SKM-1 (cell line): ENCODE results near the gene PRKG1.

ENCODE experiments used
- DNase-seq: peaks from one replicate; lab custom pipeline; 2025; ENCODE audit not compliant: unreplicated experiment; lab: John Stamatoyannopoulos, UW

Gene PRKG1

GRCh38 chr10:52318822-52319464 lies 1244.7 kb downstream of the PRKG1 start:
- DNase-seq = no peak

DNA sequence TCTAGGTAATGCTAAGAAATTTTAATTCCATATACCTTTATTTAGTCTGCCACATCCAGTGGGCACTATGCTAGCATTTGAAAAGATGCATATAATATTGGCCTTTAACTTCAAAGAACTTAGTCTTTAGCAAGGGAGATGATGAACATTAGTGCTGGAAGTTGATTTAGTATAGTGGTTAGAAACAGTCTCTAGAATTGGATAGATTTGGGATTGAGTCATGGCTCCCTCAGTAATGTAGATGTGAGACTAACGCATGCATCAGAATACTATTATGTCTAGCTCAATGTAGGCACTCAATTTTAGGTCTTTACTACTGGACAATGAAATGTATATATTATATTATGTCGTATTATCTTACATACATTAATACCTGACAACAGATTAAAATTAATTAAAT lies 1245.6 kb downstream of the PRKG1 start:
- DNase-seq = no peak

- no peak for DNase-seq
Measured at GRCh38 chr10:52322323-52322722, 1248.0 kb downstream of the PRKG1 start.

- no peak for DNase-seq
Measured at GRCh38 chr10:52322936-52323335, 1248.6 kb downstream of the PRKG1 start.

GRCh38 chr10:52326382-52326781 lies 1252.1 kb downstream of the PRKG1 start:
- DNase-seq = no peak

GRCh38 chr10:52331638-52332364 lies 1257.5 kb downstream of the PRKG1 start:
- DNase-seq = no peak

DNA sequence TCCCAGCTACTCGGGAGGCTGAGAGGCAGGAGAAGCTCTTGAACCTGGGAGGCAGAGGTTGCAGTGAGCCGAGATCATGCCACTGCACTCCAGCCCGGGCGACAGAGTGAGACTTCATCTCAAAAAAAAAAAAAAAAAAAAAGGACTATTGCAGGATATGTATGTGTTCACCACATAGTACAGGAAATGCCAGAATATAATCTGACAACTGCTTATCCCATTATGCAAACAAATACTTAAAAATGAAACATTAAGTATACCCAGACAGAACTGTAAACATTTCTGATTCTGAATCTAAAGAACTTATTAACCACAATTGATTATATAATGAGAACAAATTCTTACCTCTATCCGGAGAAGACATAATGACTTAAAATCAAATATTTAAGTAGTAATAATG lies 1258.5 kb downstream of the PRKG1 start:
- DNase-seq = no peak

DNA sequence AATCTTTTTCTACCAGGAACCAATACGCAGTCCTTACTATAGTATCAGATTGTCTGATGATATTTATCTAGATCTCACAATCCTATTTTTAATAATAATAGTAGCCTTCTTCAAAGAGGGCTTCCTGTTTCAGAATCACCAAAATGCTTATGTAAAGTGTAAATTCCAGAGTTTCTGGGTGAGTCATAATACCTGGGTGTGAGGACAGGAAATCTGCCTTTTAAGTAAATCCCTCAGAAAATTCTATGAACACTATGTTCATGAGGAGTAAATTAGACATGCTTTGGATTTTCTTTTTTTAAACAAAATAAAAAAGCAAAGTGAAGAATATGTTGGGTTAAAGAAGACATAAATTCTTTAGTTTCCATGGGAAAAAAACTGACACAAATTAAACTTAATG lies 1260.3 kb downstream of the PRKG1 start:
- no peak for DNase-seq

GRCh38 chr10:52335665-52336064 lies 1261.4 kb downstream of the PRKG1 start:
- no peak for DNase-seq

DNA sequence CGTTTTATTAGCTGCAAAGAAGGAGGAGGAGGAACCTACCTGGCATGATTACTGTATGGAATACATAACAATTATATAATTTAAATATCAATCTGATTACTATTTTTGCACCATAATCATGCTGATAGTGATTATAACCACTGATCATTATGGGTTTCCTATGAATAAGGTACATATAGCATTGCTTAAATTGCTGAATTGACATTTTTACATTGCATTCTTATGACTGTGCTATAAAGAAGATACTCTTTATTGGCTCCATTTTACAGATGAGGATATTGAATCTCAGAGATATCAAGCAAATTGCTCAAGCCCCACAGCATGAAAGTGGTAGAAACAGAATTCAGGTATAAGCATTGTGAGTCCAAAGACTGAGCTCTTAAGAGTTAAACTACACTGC lies 1262.9 kb downstream of the PRKG1 start:
- no peak for DNase-seq

DNA sequence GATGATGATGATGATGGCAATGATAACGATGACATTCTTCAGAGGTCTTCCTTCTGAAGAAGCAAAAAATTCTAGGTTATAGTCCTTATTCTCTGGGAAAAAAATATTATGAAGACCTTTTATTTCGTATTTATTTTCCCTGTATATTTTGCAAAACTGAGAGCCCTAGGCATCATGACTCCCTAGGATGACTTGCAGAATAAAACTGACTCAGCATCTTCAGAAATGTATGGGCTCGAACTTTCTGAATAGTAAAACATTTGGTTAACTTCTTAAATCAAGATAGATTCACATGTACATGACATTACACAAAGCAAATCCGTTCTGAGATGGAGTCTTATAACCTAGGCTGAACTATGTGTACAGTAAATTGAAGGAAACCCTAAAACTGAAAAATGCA lies 1269.2 kb downstream of the PRKG1 start:
- DNase-seq = no peak

DNA sequence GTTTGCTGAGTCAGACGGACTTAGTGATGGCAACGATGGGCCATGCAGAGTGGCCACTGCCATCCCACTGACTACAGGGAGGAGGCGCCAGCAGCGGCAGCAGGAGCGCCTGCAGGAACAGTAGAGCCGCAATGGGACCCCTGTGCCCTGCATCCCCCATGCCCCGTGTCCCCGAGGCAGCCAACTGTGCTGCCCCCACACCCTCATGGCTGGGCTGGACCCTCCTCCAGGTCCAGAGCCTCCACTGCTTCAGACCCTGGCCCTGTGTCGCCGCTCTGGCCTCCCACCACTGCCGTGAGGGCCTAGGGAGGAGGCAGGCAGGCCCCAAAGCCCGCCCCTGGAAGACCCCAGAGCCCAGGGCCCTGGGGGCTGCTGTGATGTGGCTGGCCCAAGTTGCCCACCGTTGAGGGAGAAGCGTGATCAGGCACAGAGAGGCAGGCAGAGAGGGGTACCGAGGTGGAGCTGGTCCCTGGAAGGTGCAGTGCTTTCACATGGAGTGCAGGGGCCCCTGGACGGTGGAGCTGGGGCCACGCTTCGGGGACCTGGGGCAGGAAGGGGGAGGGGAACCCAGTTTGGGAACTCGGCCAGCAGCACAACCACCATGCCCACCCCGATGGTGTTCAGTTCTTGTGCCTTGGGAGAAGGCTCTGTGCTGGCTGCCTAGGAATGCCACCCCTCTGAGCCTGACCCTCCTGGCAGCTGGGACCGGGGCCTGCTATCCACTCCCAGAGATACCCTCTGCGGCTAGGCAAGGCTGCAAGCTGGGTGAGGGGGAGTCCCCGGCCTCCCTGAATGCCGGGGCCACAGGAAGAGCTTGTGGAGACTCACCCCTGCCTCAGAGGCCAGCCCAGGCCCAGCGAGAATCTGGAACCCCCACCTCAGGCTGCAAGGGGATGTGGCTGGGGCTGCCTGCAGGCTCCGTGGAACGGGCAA lies 1272.4 kb downstream of the PRKG1 start:
- no peak for DNase-seq

- DNase-seq = no peak
Measured at GRCh38 chr10:52347327-52347667, 1273.0 kb downstream of the PRKG1 start.
